NCI-H2029 (cell line): ENCODE data around the gene KMT5B.

Experiments used
- DNase-seq: peaks from one replicate; lab custom pipeline; 2025; lab: John Stamatoyannopoulos, UW

The KMT5B gene

GRCh38 chr11:68179847-68180246, 33.2 kb downstream of the KMT5B start:
- DNase-seq: no peak

- no peak for DNase-seq
These were observed 35.2 kb downstream of the KMT5B start for GRCh38 chr11:68177877-68178276.

GRCh38 chr11:68173926-68174325, 39.2 kb downstream of the KMT5B start:
- DNase-seq: no peak

GRCh38 chr11:68169442-68169841, 43.7 kb downstream of the KMT5B start:
- DNase-seq: no peak

- no peak for DNase-seq
These were observed 44.4 kb downstream of the KMT5B start for GRCh38 chr11:68168694-68169093.

GRCh38 chr11:68167474-68167873, 45.6 kb downstream of the KMT5B start:
- no peak for DNase-seq

GRCh38 chr11:68166969-68167368, 46.1 kb downstream of the KMT5B start:
- no peak for DNase-seq

GRCh38 chr11:68165601-68166000, 47.5 kb downstream of the KMT5B start:
- DNase-seq: no peak

GRCh38 chr11:68164437-68164836, 48.7 kb downstream of the KMT5B start:
- no peak for DNase-seq

GRCh38 chr11:68163691-68164090, 49.4 kb downstream of the KMT5B start:
- no peak for DNase-seq

- DNase-seq: no peak
These were observed 52.9 kb downstream of the KMT5B start for GRCh38 chr11:68160100-68160695.

- DNase-seq: no peak
These were observed 53.4 kb downstream of the KMT5B start for GRCh38 chr11:68159665-68160064.

- DNase-seq: no peak
These were observed 53.9 kb downstream of the KMT5B start for GRCh38 chr11:68159161-68159560.

GRCh38 chr11:68158580-68158979, 54.5 kb downstream of the KMT5B start:
- no peak for DNase-seq

- no peak for DNase-seq
These were observed 59.4 kb downstream of the KMT5B start for GRCh38 chr11:68153742-68154141.

- no peak for DNase-seq
These were observed 63.1 kb downstream of the KMT5B start for GRCh38 chr11:68150037-68150436.

- no peak for DNase-seq
These were observed 63.7 kb downstream of the KMT5B start for GRCh38 chr11:68149417-68149816.

- DNase-seq: no peak
These were observed 64.2 kb downstream of the KMT5B start for GRCh38 chr11:68148879-68149278.

- DNase-seq: no peak
These were observed 64.9 kb downstream of the KMT5B start for GRCh38 chr11:68148071-68148805.

GRCh38 chr11:68146704-68147474, 66.2 kb downstream of the KMT5B start:
- peak; percentile 91 for DNase-seq

GRCh38 chr11:68146010-68146540, 67.0 kb downstream of the KMT5B start:
- peak; percentile 94 for DNase-seq

GRCh38 chr11:68145120-68145866, 67.8 kb downstream of the KMT5B start:
- peak; percentile 25 for DNase-seq
